ENCODE measurements around the gene EYS. TPM values are rescaled to one million over a fixed set of nuclear protein-coding genes. Genes with fewer than 3 reads are reported as not detected.

EYS gene
- polyA plus RNA-seq, 1 of the 3 experiments (the other 2 are of a cell fraction), result 0.05 TPM

GRCh38 chr6:64121011-64121565 is 1585.9 kb downstream of the EYS start:
- H3K4me1 ChIP-seq (ENCODE audit: control insufficient read depth in 1 of 2, insufficient read depth in 2 of 2, low read depth in 1 of 2, low read length in 1 of 2), result peaks cover 9 to 10% of the 10 kb centered on the region in 2 experiments; a peak in 3 of 4 replicates
- POLR2A ChIA-PET, result no interaction called here
- TF ChIP-seq PBX3 (IDR thresholded peaks at IDR 0.05), result no peak
- no peak for TF ChIP-seq FOXJ3 (CRISPR knock-in tag; IDR thresholded peaks at IDR 0.05)
- no peak for TF ChIP-seq USF1 (IDR thresholded peaks at IDR 0.05; ENCODE audit: borderline replicate concordance, low read depth)
- no peak for TF ChIP-seq EZH2phosphoT487 (IDR thresholded peaks at IDR 0.05; ENCODE audit: borderline replicate concordance, low read depth)
- no peak for TF ChIP-seq JUND (IDR thresholded peaks at IDR 0.05)
- TF ChIP-seq REST (IDR thresholded peaks at IDR 0.05; ENCODE audit: low read depth, low read length), result no peak
- no peak for TF ChIP-seq NRF1 (IDR thresholded peaks at IDR 0.05; ENCODE audit: low read depth, low read length)
- no peak for TF ChIP-seq POLR2AphosphoS5 (IDR thresholded peaks at IDR 0.05; ENCODE audit: low read depth, low read length)
- TF ChIP-seq MEF2A (IDR thresholded peaks at IDR 0.05; ENCODE audit: borderline replicate concordance, low read depth), result no peak
- no peak for TF ChIP-seq SMC3 (IDR thresholded peaks at IDR 0.05; ENCODE audit: low read depth, low read length)
- TF ChIP-seq YY1 (IDR thresholded peaks at IDR 0.05; ENCODE audit: low read depth), result no peak
- TF ChIP-seq ZBTB33 (IDR thresholded peaks at IDR 0.05; ENCODE audit: borderline replicate concordance, low read depth), result no peak
- TF ChIP-seq NFIC (IDR thresholded peaks at IDR 0.05; ENCODE audit: borderline replicate concordance), result no peak
- no peak for TF ChIP-seq MAX (IDR thresholded peaks at IDR 0.05; ENCODE audit: low read depth)
- TF ChIP-seq FOSL2 (IDR thresholded peaks at IDR 0.05; ENCODE audit: borderline replicate concordance, low read depth), result no peak
- TF ChIP-seq TAF1 (IDR thresholded peaks at IDR 0.05; ENCODE audit: borderline replicate concordance, low read depth, low read length), result no peak
- TF ChIP-seq USF2 (IDR thresholded peaks at IDR 0.05; ENCODE audit: borderline replicate concordance, low read depth, low read length), result no peak
- no peak overlapping the region for H3K4me3 ChIP-seq (ENCODE audit: low read depth in 2 of 2, low read length in 1 of 2)
- CTCF ChIA-PET, result no interaction called here
- WGBS (ENCODE audit: low lambda C conversion rate), result 70% methylated on average over 3 of the region's 3 CpGs
- no peak overlapping the region for H3K4me2 ChIP-seq
- H2AFZ ChIP-seq (ENCODE audit: low read depth), result no peak overlapping the region
- no peaks in the 10 kb centered on the region for H3K9me2 ChIP-seq
- H3K36me3 ChIP-seq (replicated peaks in 1 of 2; ENCODE audit: control insufficient read depth in 1 of 2, insufficient read depth in 2 of 2, low read length in 1 of 2), result no peaks in the 10 kb centered on the region
- no peak overlapping the region for H3K9ac ChIP-seq
- no peaks in the 10 kb centered on the region for H3K79me2 ChIP-seq (ENCODE audit: insufficient read depth)
- H3K9me3 ChIP-seq, result peaks cover 7% of the 10 kb centered on the region; the same call in 1 of the 2 replicates
- H3F3A ChIP-seq (replicated peaks; ENCODE audit: insufficient read depth), result peaks cover 16% of the 10 kb centered on the region
- no peak for DNase-seq
- H4K20me1 ChIP-seq (ENCODE audit: insufficient read depth), result no peaks in the 10 kb centered on the region
- H3K27me3 ChIP-seq (ENCODE audit: insufficient read depth), result no peaks in the 10 kb centered on the region
- no peak overlapping the region for H3K27ac ChIP-seq (ENCODE audit: low read depth in 2 of 2, low read length in 1 of 2)

Measured in SK-N-SH (cell line).